GM21723 (cell line): ENCODE measurements around the gene MBNL3.
"Not testable (repeated sequence)": the region's sequence is repeated elsewhere in the genome, so short reads cannot be mapped to it uniquely, and the experiment has no call there.

Source experiments
- ATAC-seq: cut with Tn5 transposase; IDR thresholded peaks from one replicate; pipeline ENCODE4 v1.9.1; 2021; ENCODE audit warnings: mild to moderate bottlenecking, moderate library complexity; ENCODE audit not compliant: unreplicated experiment

Gene MBNL3

GRCh38 chrX:132384301-132384700 lies 104.5 kb downstream of the MBNL3 start:
- no peak for ATAC-seq

- no peak for ATAC-seq
These were observed 106.8 kb downstream of the MBNL3 start for GRCh38 chrX:132382068-132382467.

GRCh38 chrX:132378281-132378680 lies 110.6 kb downstream of the MBNL3 start:
- ATAC-seq = no peak

- ATAC-seq = no peak
These were observed 112.9 kb downstream of the MBNL3 start for GRCh38 chrX:132375941-132376340.

- no peak for ATAC-seq
These were observed 115.2 kb downstream of the MBNL3 start for GRCh38 chrX:132373610-132374009.

GRCh38 chrX:132369617-132370326 lies 119.1 kb downstream of the MBNL3 start:
- no peak for ATAC-seq

- ATAC-seq = no peak
These were observed 120.9 kb downstream of the MBNL3 start for GRCh38 chrX:132367984-132368383.

GRCh38 chrX:132367314-132367713 lies 121.5 kb downstream of the MBNL3 start:
- no peak for ATAC-seq

- no peak for ATAC-seq
These were observed 123.3 kb downstream of the MBNL3 start for GRCh38 chrX:132365490-132365889.

GRCh38 chrX:132364313-132364712 lies 124.5 kb downstream of the MBNL3 start:
- no peak for ATAC-seq

- no peak for ATAC-seq
These were observed 135.4 kb downstream of the MBNL3 start for GRCh38 chrX:132353430-132353829.

- no peak for ATAC-seq
These were observed 152.7 kb downstream of the MBNL3 start for GRCh38 chrX:132336172-132336571.

- ATAC-seq = no peak
These were observed 155.5 kb downstream of the MBNL3 start for GRCh38 chrX:132333351-132333750.

GRCh38 chrX:132331532-132331931 lies 157.3 kb downstream of the MBNL3 start:
- ATAC-seq = no peak

GRCh38 chrX:132331000-132331399 lies 157.8 kb downstream of the MBNL3 start:
- no peak for ATAC-seq

GRCh38 chrX:132330156-132330729 lies 158.6 kb downstream of the MBNL3 start:
- no peak for ATAC-seq

- not testable (repeated sequence) for ATAC-seq
These were observed 161.9 kb downstream of the MBNL3 start for GRCh38 chrX:132326960-132327359.
